CD4-positive, CD25-positive, alpha-beta regulatory T cell (primary cell): ENCODE data around the gene ALDH2. TPM values are rescaled to one million over a fixed set of nuclear protein-coding genes. Genes with fewer than 3 reads are reported as not detected.

ENCODE experiments used
- ATAC-seq, 2 donors: fragments of 150-1000 bp; cut with Tn5 transposase; one replicate each; pipeline ENCODE4 v1.10.0; 2021; ENCODE audit warnings: low read depth in 2 of 2, moderate number of reproducible peaks in 2 of 2, moderate library complexity in 1 of 2
- DNase-seq, 3 donors: peaks; one replicate each; pipeline versions ENCODE4 v3.0.0 to v3.0.0-alpha.2; 2012 to 2022; ENCODE audit warnings: mixed read lengths in 1 of 3
- H3K27ac ChIP-seq: one replicate; pipeline ENCODE4 v1.7.0; 2013; ENCODE audit warnings: mild to moderate bottlenecking, low read length; ENCODE audit not compliant: insufficient read depth, poor library complexity, severe bottlenecking
- H3K27me3 ChIP-seq: one replicate; pipeline ENCODE4 v1.7.0; 2013; ENCODE audit warnings: low read length; ENCODE audit not compliant: control insufficient read depth, insufficient read depth
- H3K36me3 ChIP-seq: one replicate; pipeline ENCODE4 v1.7.0; 2013; ENCODE audit warnings: mild to moderate bottlenecking, low read length, moderate library complexity; ENCODE audit not compliant: control insufficient read depth, insufficient read depth
- H3K4me1 ChIP-seq: 2 replicates; pipeline ENCODE4 v1.7.0; 2013; ENCODE audit warnings: mild to moderate bottlenecking, low read length; ENCODE audit not compliant: insufficient read depth, control insufficient read depth, poor library complexity, severe bottlenecking
- H3K4me3 ChIP-seq: one replicate; pipeline ENCODE4 v1.7.0; 2013; ENCODE audit warnings: low read depth, mild to moderate bottlenecking, low read length, moderate library complexity
- H3K9me3 ChIP-seq, 2 experiments: 1 replicate in 1 of 2; 2 replicates in 1 of 2; pipeline ENCODE4 v1.7.0; 2013; ENCODE audit warnings: low read length in 2 of 2, mild to moderate bottlenecking in 1 of 2, moderate library complexity in 1 of 2; ENCODE audit not compliant: control insufficient read depth in 2 of 2
- H3K27ac Mint-ChIP-seq, 3 donors: one replicate each; pipeline ENCODE4 v1.8.0; 2020 to 2022; ENCODE audit warnings: mild to moderate bottlenecking in 3 of 3, mixed read lengths in 3 of 3, moderate library complexity in 2 of 3
- H3K27me3 Mint-ChIP-seq: one replicate; pipeline ENCODE4 v1.8.0; 2022; ENCODE audit warnings: mild to moderate bottlenecking, mixed read lengths
- H3K36me3 Mint-ChIP-seq: one replicate; pipeline ENCODE4 v1.8.0; 2020; ENCODE audit warnings: mixed read lengths
- H3K4me1 Mint-ChIP-seq, 4 donors: one replicate each; pipeline ENCODE4 v1.8.0; 2020 to 2022; ENCODE audit warnings: mixed read lengths in 4 of 4, mild to moderate bottlenecking in 1 of 4
- H3K4me3 Mint-ChIP-seq, 4 donors: one replicate each; pipeline ENCODE4 v1.8.0; 2020 to 2022; ENCODE audit warnings: mild to moderate bottlenecking in 4 of 4, mixed read lengths in 4 of 4, moderate library complexity in 3 of 4
- H3K9me3 Mint-ChIP-seq, 7 donors: one replicate each; pipeline ENCODE4 v1.8.0; 2020 to 2022; ENCODE audit warnings: mixed read lengths in 7 of 7, mild to moderate bottlenecking in 3 of 7, moderate library complexity in 2 of 7
- polyA plus RNA-seq, 4 donors: library from polyadenylated mRNA; unstranded; fragments of 300-500 nt; fragmentation: Illumina TruSeq; gene quantifications; one replicate each; pipeline ENCODE4 v1.2.3, GENCODE V29; 2021
- total RNA-seq: library from RNA; stranded (reverse); gene quantifications from one replicate; pipeline ENCODE4 v1.2.3, GENCODE V29; 2022

Gene ALDH2
- total and polyA plus RNA-seq, 5 donors from 2014 or later = 0.02 to 1.7 (median 0.35) TPM

DNA sequence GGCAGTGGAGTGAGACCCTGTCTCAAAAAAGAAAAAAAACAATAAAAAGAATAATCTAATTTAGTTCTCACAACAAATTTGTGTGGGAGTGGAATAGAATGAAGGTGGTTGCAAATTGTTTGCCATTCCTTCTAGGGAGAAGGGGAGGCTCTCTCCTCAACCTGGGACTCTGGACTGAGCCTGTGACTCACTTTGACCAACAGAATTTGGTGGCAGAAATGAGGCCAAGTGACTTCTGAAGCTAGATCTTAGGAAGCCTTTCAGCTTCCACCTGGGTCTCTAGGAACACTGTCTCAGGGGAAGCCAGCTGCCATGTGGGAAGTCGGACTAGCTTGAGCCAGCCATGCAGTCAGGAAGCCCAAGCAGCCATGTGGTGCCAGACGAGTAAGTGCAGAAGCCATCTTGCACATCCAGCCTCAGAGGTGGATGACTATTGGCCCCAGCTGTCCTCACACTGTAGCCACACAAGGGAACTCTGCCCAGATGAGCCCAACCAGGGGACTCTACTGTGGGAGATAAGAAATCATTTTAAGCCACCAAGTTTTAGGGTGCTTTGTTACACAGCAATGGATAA, 14.4 kb downstream of the ALDH2 start:
- no peaks in the 10 kb centered on the region for H3K9me3 ChIP-seq
- no peak overlapping the region for H3K27ac Mint-ChIP-seq
- DNase-seq (no peak), ATAC-seq (no peak)
- no peaks in the 10 kb centered on the region for H3K9me3 Mint-ChIP-seq
- no peak overlapping the region for H3K27ac ChIP-seq
- H3K4me1 ChIP-seq = no peaks in the 10 kb centered on the region
- no peaks in the 10 kb centered on the region for H3K27me3 ChIP-seq
- H3K4me1 Mint-ChIP-seq = no peaks in the 10 kb centered on the region
- H3K36me3 ChIP-seq = no peaks in the 10 kb centered on the region
- H3K36me3 Mint-ChIP-seq = peaks cover 3% of the 10 kb centered on the region
- H3K4me3 Mint-ChIP-seq = no peak overlapping the region
- no peak overlapping the region for H3K4me3 ChIP-seq
- H3K27me3 Mint-ChIP-seq = peaks cover 4% of the 10 kb centered on the region

DNA sequence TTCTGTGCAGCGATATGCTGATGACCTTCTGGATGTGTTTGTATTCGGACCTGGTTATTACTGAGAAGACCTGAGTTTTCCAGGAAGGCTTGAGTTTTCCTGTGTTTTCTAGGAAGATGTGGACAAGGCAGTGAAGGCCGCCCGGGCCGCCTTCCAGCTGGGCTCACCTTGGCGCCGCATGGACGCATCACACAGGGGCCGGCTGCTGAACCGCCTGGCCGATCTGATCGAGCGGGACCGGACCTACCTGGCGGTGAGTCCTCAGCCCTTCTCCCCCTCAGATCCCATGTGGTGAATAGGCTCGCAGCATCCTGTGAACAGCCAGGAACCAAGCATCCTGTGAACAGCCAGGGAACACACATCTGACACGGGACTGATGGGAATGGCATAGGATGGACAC, 16.3 kb downstream of the ALDH2 start:
- Mint-ChIP-seq H3K27ac (no peak overlapping the region), H3K4me1 (no peaks in the 10 kb centered on the region), H3K36me3 (peaks cover 3% of the 10 kb centered on the region), H3K27me3 (peaks cover under 1% of the 10 kb centered on the region), H3K9me3 (peaks cover 0 to 1% (median 0%) of the 10 kb centered on the region in 7 donors), H3K4me3 (no peak overlapping the region)
- Histone ChIP-seq H3K27me3 (no peaks in the 10 kb centered on the region), H3K27ac (no peak overlapping the region), H3K36me3 (no peaks in the 10 kb centered on the region), H3K4me3 (no peak overlapping the region), H3K9me3 (no peaks in the 10 kb centered on the region), H3K4me1 (no peaks in the 10 kb centered on the region)
- ATAC-seq (no peak), DNase-seq (no peak)

DNA sequence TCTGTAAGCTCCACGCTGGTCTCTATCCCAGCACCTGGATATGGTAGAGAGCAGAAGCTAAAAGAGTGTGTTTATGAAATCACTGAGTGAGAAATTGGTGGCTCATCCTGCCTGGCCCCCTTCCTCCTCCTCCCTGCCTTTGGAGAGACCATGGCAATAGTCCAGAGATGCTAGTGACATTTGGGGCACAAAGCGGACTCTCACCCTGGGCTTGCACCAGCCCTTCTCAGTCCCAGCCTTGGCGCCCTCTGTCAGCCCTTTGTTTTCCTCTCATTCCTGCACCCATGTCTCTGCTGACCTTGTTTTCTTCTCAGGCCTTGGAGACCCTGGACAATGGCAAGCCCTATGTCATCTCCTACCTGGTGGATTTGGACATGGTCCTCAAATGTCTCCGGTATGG, 18.2 kb downstream of the ALDH2 start:
- Mint-ChIP-seq H3K4me3 (no peak overlapping the region), H3K36me3 (peaks cover 3% of the 10 kb centered on the region), H3K4me1 (no peaks in the 10 kb centered on the region), H3K27me3 (no peaks in the 10 kb centered on the region), H3K27ac (no peak overlapping the region), H3K9me3 (peaks cover 0 to 1% (median 0%) of the 10 kb centered on the region in 7 donors)
- Histone ChIP-seq H3K4me3 (no peak overlapping the region), H3K4me1 (no peaks in the 10 kb centered on the region), H3K27ac (no peak overlapping the region), H3K27me3 (no peaks in the 10 kb centered on the region), H3K9me3 (no peaks in the 10 kb centered on the region), H3K36me3 (no peaks in the 10 kb centered on the region)
- DNase-seq (no peak), ATAC-seq (no peak)

DNA sequence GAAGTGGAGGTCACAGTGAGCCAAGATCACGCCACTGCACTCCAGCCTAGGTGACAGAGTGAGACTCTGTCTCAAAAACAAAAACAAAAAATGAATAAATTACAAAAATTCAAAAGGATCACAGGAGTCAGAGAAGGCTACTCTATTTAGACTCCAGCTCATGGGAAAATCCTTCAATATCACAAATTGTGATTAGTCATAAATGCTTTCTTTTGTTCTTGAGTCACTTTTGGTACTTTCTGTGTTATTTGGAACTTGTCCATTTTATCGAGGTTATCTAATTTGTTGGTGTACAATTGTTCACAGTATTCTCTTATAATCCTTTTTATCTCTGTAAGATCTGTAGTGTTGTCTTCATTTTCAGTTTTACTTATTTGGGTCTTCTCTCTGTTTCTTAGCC, 18.9 kb downstream of the ALDH2 start:
- Histone ChIP-seq H3K4me3 (no peak overlapping the region), H3K9me3 (no peaks in the 10 kb centered on the region), H3K36me3 (no peaks in the 10 kb centered on the region), H3K27ac (no peak overlapping the region), H3K27me3 (no peaks in the 10 kb centered on the region), H3K4me1 (no peaks in the 10 kb centered on the region)
- ATAC-seq (no peak), DNase-seq (no peak)
- Mint-ChIP-seq H3K4me3 (no peak overlapping the region), H3K27ac (no peak overlapping the region), H3K4me1 (no peaks in the 10 kb centered on the region), H3K9me3 (peaks cover 0 to 1% (median 0%) of the 10 kb centered on the region in 7 donors), H3K36me3 (peaks cover 3% of the 10 kb centered on the region), H3K27me3 (no peaks in the 10 kb centered on the region)

DNA sequence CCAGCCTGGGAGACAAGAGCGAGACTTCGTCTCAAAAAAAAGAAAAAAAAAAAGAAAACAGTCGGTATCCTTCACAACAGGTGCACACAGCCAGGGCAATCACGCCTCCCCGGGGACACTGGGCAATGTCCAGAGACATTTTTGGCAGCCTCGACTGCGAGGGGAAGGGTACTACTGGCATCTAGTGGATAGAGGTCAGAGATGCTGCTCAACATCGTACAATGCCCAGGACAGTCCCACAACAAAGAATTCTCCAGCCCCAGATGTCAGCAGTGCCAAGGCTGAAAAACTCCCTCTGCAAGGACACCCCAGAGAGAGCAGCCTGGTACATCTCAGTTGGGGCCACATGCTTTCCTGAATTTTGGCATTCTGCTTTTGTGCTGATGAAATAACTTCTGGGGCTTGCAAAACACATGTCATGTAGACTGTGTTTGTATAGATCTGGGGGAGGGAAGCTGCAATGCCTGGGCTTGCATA, 21.5 kb downstream of the ALDH2 start:
- H3K36me3 Mint-ChIP-seq = peaks cover 3% of the 10 kb centered on the region
- H3K27ac Mint-ChIP-seq = no peak overlapping the region
- Histone ChIP-seq H3K9me3 (no peaks in the 10 kb centered on the region), H3K4me3 (no peak overlapping the region), H3K27me3 (no peaks in the 10 kb centered on the region), H3K27ac (no peak overlapping the region), H3K4me1 (no peaks in the 10 kb centered on the region), H3K36me3 (no peaks in the 10 kb centered on the region)
- DNase-seq (no peak), ATAC-seq (no peak)
- H3K27me3 Mint-ChIP-seq = no peaks in the 10 kb centered on the region
- H3K4me3 Mint-ChIP-seq = no peak overlapping the region
- no peaks in the 10 kb centered on the region for H3K4me1 Mint-ChIP-seq
- peaks cover 0 to 1% (median 0%) of the 10 kb centered on the region in 7 donors for H3K9me3 Mint-ChIP-seq

DNA sequence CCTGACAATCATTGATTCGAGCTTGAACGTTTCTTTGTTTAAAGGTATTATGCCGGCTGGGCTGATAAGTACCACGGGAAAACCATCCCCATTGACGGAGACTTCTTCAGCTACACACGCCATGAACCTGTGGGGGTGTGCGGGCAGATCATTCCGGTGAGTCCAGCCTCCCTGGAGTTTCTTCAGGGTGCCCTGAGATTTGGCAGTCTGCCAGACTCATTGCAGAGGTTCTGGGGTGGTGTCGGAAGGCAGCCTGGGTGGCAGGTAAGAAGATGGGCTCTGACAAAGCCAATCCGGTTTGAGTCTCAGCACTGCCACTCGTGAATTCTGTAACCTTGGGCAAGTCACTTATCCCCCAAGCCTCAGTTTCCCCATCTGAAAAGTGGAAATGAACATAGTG, 23.0 kb downstream of the ALDH2 start:
- no peak overlapping the region for H3K4me3 ChIP-seq
- DNase-seq = no peak
- no peaks in the 10 kb centered on the region for H3K4me1 ChIP-seq
- H3K36me3 Mint-ChIP-seq = no peaks in the 10 kb centered on the region
- H3K36me3 ChIP-seq = no peaks in the 10 kb centered on the region
- no peaks in the 10 kb centered on the region for H3K27me3 Mint-ChIP-seq
- H3K27ac ChIP-seq = no peak overlapping the region
- H3K27ac Mint-ChIP-seq = no peak overlapping the region
- no peak for ATAC-seq
- no peaks in the 10 kb centered on the region for H3K9me3 ChIP-seq
- H3K4me3 Mint-ChIP-seq = no peak overlapping the region
- no peaks in the 10 kb centered on the region for H3K27me3 ChIP-seq
- H3K9me3 Mint-ChIP-seq = peaks cover 0 to 1% (median 0%) of the 10 kb centered on the region in 7 donors
- no peaks in the 10 kb centered on the region for H3K4me1 Mint-ChIP-seq

DNA sequence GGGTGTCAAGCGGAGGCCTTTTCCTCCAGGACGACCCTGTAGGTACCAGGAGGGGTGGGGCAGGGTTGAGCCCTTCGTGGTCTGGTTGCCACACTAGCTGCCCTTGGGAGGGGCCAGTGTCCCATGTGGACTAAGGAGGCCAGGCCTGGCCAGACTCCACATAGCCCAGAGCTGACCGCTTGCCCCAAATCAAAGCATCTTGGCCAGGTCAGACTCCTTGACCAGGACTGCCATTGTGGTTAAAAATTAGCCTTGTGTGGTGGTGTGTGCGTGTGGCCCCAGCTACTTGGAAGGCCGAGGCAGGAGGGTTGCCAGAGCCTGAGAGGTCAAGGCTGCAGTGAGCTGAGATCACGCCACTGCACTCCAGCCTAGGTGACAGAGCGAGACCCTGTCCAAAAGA, 24.8 kb downstream of the ALDH2 start:
- Histone ChIP-seq H3K4me1 (no peaks in the 10 kb centered on the region), H3K36me3 (no peaks in the 10 kb centered on the region), H3K9me3 (no peaks in the 10 kb centered on the region), H3K27me3 (no peaks in the 10 kb centered on the region), H3K4me3 (no peak overlapping the region), H3K27ac (no peak overlapping the region)
- H3K4me1 Mint-ChIP-seq = no peaks in the 10 kb centered on the region
- no peaks in the 10 kb centered on the region for H3K36me3 Mint-ChIP-seq
- H3K27me3 Mint-ChIP-seq = no peaks in the 10 kb centered on the region
- peaks cover 0 to 1% (median 0%) of the 10 kb centered on the region in 7 donors for H3K9me3 Mint-ChIP-seq
- ATAC-seq (no peak), DNase-seq (no peak)
- no peak overlapping the region for H3K27ac Mint-ChIP-seq
- H3K4me3 Mint-ChIP-seq = no peak overlapping the region

DNA sequence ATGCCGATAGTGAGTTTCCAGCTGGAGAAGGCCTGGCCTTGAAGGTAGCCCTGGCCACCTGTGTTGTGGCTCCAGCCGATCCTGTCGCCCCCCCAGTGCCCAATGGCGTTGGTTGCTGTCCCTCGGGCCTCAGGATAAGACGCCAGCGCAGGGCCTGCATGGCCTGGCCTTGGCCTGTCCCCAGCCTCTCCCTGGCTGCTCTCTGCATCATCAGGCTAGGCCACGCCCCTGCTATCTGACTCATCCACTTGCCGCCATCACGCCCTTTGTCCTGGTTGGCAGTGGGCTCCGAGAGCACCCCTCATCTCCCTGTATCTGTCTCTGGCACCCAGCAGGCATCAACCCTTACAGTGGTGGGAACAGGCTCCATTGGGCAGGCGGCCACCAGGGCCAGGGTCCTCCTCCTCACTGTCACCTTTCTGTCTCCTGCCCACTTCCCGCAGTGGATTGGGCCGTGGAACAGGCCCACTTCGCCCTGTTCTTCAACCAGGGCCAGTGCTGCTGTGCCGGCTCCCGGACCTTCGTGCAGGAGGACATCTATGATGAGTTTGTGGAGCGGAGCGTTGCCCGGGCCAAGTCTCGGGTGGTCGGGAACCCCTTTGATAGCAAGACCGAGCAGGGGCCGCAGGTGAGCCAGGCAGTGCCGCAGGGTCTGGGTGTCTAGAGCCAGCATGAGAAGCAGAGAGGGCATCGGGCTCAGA, 25.6 kb downstream of the ALDH2 start:
- Histone ChIP-seq H3K4me3 (no peak overlapping the region), H3K4me1 (no peaks in the 10 kb centered on the region), H3K36me3 (no peaks in the 10 kb centered on the region), H3K27ac (no peak overlapping the region), H3K9me3 (no peaks in the 10 kb centered on the region), H3K27me3 (no peaks in the 10 kb centered on the region)
- Mint-ChIP-seq H3K9me3 (no peaks in the 10 kb centered on the region), H3K4me1 (no peaks in the 10 kb centered on the region), H3K27ac (no peak overlapping the region), H3K4me3 (peak overlapping the region in 1 of 4 donors; percentile 61), H3K36me3 (no peaks in the 10 kb centered on the region), H3K27me3 (no peaks in the 10 kb centered on the region)
- ATAC-seq (no peak), DNase-seq (no peak)
